HG03108 (cell line): ENCODE results near the gene CDK5.

ENCODE experiments used
- ATAC-seq: cut with Tn5 transposase; IDR thresholded peaks from one replicate; pipeline ENCODE4 v1.9.1; 2021; ENCODE audit warnings: moderate library complexity; ENCODE audit not compliant: unreplicated experiment

The CDK5 gene

DNA sequence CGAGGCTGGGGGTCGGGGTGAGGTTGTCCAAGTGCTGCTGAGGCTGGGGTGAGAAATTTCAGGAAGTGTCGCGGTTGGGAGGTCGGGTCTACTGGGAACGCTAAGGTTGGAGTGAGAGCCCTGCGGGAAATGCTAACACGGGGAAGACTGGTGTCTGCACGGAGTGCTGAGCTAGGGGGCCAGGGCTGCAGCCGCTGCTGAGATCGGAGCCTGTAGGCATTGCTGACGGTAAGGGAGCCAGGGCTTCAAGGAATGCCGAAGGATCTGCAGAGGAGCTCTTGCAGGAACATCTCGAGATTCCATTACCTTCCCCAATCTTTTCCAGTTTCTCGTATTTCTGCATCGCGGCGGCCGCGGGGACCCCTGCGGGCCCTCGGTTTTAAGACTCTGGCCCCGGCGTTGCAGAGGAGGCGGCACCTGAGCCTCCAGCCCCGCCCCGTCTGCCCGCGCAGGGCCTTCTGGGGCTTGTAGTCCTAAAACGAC lies at the start of gene CDK5:
CDK5 (minus strand) TSS at position 392 of the 483 bp plus-strand sequence; CDS start at position 343, 49 bp downstream.
- ATAC-seq: peak; percentile 4

- ATAC-seq: no peak
Measured at GRCh38 chr7:151104411-151105235, 46.9 kb upstream of the CDK5 start.

- ATAC-seq: no peak
Measured at GRCh38 chr7:151103973-151104372, 46.3 kb upstream of the CDK5 start.

DNA sequence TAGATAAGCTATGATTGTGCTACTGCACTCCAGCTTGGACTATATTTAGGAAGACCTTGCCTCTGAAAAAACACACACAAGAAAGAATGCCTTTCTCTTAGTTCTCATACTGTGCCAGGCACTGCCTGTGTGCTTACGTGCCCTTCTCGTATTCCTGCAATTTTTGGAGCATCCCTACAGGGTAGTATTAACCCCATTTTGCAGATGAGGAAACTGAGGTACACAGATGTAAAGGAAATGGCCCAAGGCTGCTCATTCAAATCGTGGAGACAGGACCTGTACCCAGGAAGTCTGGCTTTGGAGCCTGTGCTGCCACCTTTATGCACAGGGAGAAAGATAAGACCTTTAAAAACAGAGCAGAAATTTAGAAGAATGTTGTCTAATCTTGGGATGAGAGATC lies 45.3 kb upstream of the CDK5 start:
- ATAC-seq: no peak

DNA sequence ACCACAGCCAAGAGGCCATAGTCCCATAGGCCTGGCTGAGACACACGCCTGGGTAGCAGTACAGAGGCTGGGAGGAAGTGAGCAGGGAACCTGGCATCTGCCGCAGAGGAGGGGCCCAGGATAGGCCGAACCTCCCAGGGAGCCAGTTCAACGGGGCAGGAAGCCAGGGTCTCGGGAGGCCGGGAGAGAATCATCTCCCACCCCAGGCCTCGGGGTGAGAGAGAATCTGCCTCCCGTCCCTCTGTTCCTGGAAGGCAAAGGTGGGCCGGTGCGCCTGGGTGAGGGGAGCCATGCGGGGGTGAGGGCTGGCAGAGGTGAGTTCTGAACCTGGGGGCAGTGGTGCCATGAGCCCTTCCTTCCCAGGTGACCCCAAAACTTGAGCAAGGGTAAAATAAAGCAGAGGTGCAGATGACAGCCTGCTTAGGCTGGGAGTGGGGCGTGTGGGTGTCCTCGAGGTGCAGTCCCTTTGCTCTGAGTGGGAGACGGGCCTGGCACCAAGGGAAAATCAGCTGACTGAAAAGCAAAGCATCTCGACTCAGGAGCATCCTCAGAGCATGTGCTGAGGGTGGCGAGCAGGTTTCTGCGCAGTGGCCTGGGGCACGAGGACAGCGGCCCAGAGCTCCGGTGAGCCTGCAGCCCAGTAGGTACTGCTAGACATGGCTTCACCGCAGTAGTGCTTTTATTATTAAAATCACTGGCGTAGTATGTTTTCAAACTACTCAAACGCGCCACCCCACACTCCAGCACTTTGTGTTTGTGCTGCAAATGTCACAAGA lies 44.1 kb upstream of the CDK5 start:
- ATAC-seq: no peak

DNA sequence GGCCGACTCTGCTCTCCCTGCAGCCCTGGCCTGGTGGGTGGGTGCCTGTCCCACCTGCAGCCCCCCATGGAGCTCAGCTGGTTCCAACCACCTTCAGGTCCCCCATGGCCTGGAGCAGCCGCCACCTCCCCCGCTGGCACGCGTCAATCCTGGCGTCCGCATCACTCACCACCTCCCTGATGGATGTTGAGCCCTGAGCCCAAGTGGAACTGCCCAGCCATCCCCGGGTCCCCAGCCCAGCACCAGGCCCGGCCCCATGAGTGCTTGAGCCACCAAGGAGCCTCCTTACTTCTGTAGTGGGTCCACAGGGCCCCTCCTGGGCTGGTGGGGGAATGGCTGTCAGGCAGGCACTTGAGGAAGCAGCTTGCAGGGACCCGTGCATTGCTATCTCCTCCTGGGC lies 43.2 kb upstream of the CDK5 start:
- ATAC-seq: no peak

GRCh38 chr7:151099486-151100211 lies 42.0 kb upstream of the CDK5 start:
- ATAC-seq: no peak

DNA sequence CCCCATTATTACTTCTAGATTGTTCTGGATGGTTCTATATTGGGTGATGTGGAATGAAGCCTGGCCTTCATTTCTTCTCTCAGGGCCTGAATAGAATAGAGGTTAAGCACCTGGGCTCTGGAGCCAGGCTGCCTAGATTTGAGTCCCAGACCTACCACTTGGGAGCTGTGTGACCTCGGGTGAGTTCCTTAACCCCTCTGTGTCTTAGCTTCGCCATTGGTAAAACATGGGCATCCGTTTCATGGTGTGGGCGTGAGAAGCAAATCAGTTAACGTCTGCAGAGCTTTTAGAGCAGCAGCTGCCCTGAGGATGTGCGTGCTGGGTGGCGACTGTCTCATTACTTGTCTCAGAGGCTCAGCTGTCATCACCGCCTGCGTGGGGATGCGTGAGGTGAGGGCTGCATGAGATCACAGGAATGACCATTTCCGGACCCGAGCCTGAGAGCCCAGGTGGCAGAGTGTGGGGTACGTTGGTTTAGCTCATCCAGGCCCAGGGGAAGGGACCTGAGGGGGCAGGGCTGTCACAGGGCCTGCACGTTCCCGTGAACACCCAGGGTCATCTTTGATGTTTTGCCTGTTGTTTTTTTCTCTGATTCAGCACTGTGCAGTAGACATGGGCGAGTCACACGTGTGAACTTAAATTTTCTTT lies 38.3 kb upstream of the CDK5 start:
- no peak for ATAC-seq

DNA sequence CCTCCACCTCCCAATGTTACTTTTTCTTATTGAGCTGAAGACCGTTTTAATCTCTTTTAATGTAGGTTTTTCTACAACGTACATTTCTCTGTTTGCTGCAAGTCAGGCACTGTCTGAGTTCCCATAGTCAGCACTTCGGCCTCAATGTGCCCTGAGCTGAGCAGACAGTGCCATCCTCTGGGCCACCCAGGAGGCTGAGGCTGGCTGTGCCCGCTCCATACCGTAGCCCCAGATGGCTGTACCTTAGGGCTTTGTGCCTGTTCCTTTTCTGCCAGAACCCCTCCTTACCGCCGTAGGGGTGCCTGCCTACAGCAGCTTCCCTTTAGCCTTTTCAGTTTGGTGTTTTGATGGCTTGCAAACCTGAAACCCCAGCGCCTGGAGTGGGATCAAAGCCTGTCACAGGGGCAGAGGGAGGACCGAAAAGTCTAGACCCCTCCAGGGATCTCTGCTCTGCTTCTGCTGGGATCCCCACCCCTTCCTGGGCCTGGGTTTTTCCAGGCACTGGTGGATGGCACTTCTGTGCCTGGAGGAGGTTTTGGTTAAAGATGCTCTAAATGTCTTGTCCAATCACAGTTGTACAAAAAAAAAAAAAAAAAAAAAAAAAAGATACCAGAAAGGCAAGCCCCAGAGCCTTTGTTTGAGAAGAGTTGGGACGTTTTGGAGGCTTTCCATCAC lies 37.6 kb upstream of the CDK5 start:
- ATAC-seq: no peak

DNA sequence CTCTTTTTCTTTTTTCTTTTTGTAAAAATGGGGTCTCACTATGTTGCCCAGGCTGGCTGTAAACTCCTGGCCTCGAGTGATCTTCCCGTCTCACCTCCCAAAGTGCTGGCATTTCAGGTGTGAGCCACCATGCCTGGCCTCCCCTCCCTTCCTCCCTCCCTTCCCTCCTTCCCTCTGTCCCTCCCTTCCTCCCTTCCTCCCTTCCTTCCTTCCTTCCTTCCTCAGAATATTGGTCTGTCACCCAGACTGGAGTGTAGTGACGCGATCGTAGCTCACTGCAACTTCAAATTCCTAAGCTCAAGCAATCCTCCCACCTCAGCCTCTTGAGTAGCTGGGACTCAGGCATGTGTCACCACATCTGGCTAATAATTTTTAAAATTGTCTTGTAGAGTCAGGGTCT lies 37.0 kb upstream of the CDK5 start:
- ATAC-seq: no peak

GRCh38 chr7:151093748-151094147 lies 36.1 kb upstream of the CDK5 start:
- ATAC-seq: no peak

DNA sequence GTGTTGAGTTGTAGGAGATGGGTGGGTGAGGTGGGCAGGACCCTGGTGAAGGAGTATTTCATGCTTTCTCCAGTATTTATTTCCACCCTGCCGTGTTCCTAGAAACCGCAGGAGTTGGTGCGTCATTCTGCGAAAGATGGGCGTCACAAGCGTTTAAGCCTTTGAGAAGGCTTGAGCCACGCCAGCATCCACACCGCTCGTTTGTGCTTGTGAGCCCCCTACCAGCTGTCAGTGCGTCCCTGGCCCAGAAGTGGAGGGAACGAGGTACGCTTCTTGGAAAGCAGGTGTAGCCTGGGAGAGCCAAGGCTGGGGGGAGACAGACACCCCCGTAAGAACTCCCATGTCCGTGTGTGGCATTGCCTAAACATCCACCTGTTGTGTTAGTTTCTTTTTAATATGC lies 34.3 kb upstream of the CDK5 start:
- ATAC-seq: no peak

DNA sequence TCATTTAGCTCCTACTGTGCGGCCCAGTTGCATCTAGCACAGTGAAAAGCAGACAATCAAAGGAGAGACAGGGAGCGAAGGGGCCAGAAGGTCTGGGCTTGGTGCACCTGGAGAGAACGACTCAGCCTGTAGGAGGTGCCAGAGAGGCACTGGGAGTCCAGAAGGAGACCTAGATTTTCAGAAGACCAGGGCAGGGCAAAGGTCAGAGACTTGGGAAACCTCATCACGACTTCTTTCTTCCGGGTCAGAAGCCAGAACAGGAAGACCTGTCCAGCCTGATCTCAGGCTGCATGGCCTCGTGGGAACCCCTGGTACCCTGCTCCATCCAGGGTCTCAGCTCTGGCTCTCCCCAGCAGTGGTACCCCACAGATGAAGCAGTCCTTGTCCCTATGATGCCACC lies 33.7 kb upstream of the CDK5 start:
- ATAC-seq: no peak

GRCh38 chr7:151091003-151091402 lies 33.3 kb upstream of the CDK5 start:
- no peak for ATAC-seq

DNA sequence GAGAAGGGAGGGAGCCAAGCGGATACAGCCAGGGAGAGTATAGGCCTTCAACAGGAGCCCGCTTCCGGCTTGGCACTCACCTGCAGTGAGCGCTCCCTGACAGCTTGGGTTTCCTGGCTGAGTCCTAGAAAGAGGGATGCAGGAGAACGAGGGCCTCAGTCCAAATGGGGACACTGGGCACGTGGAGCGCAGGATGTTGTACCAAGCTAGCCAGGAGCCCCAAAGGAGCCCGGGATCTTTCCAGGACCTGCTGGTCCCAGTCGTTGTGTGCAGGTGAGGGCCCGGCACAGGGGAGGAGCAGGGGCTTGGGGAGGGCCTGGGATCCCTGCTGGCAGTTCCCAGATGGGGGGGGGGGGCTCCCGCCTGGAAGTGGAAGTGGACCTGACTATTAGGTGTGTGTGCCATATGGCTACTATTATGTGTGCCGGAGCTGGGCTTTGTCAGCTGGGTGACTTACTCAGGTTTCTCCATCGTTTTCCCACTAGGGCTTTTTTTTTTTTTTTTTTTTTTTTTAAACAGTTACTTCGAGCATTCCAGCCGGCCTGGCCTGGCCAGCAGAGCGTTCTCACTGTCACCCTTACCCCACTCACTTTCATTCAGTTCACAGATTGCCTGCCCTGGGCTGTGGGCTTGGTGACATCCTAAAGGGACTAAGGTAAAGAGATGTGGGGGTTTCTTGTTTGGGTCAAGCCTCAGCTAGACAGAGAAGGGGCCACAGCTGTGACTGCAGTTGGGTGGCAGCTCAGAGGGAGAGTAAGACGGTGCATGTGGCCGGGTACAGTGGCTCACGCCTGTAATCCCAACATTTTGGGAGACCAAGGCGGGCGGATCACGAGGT lies 32.4 kb upstream of the CDK5 start:
- no peak for ATAC-seq

GRCh38 chr7:151088856-151089699 lies 31.4 kb upstream of the CDK5 start:
- no peak for ATAC-seq

DNA sequence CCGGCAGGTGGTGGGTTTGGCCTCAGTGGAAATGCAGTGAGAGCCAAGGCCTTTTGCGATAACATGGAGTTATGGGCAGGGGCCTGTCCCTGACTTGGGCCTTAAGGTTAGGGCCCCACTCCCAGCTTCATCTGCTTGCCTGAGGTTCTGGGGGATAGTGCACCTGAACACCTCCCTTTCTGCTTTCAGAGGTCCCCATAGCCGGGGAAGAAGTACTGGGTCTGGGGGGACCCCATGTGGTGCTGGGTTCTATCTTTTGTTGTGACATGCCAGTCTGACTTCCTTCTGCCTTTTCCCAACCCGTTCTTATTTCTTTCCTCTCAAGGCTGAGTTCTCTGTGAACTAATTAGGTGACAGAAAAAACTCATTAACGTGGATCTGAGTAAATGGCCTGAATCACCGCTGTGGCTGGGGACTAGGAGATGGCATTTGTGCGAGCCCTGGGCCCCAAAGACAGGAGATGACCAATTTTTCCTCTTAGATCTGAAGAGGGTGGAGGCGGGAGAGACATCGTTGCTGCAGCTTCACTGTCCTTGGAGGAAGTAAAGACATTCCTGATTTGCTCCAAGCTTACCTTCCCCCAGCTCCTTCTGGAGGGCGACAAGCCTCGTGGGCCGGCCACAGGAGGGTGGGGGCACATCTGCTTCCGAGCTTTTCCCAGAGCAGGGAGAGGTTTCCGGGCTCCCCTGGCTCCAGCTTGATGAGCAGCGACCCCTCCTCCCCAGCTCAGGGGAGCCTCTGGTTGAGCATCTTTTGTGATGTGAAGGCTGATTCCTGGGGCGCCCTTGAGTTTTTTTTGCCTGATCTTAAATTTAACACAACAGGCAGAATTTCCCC lies 30.5 kb upstream of the CDK5 start:
- no peak for ATAC-seq
